Measurements from ENCODE around the gene NDUFAF3. TPM values are rescaled to one million over a fixed set of nuclear protein-coding genes. Genes with fewer than 3 reads are reported as not detected.

NDUFAF3 gene
- total RNA-seq, 1 experiment from 2014 or later, result 91.0 TPM

GRCh38 chr3:49013738-49014660 lies 7.9 kb upstream of the NDUFAF3 start:
- no peaks in the 10 kb centered on the region for H3K9me2 ChIP-seq (ENCODE audit: insufficient read depth)
- H2AFZ ChIP-seq (ENCODE audit: low read depth, low read length, poor library complexity, severe bottlenecking), result no peak overlapping the region
- peaks cover 53% of the 10 kb centered on the region for H3K79me2 ChIP-seq (ENCODE audit: insufficient read depth, low read length)
- H4K20me1 ChIP-seq (ENCODE audit: insufficient read depth), result no peaks in the 10 kb centered on the region
- H3K9ac ChIP-seq (ENCODE audit: low read length), result no peak overlapping the region
- ChIA-PET CTCF (interaction anchor here (0.9 to 2.2 kb wide), 2 partner anchors 16 to 26 kb away, joined by 3 to 15 read pairs; partner anchors contain the start of gene IMPDH2), RAD21 (ENCODE audit: low non-redundant PET in 1 of 2, low total read pairs in 2 of 2, uncharacterized antibody in 2 of 2, unreplicated experiment in 2 of 2) (interaction anchor here in 1 of 2 experiments (0.6 kb wide), 1 partner anchor 26 kb away, joined by 3 read pairs; no protein-coding TSS in a partner anchor), POLR2A (no interaction called here)
- no peak overlapping the region for H3K4me2 ChIP-seq (ENCODE audit: low read length)
- no TSS peak for BruUV-seq (replicated peaks)
- no peak for TF ChIP-seq JUND (IDR thresholded peaks at IDR 0.05)
- no peak for TF ChIP-seq EZH2 (IDR thresholded peaks at IDR 0.05)
- no peak for TF ChIP-seq SP1 (IDR thresholded peaks at IDR 0.05; ENCODE audit: low read depth)
- peak in 2 of 3 experiments; percentile 72 to 80; a peak in 4 of 6 replicates for TF ChIP-seq CTCF (IDR thresholded peaks at IDR 0.05 in 2 of 3, conservative IDR thresholded peaks at IDR 0.05 in 1 of 3; ENCODE audit: borderline replicate concordance in 1 of 3, insufficient read depth in 1 of 3, low read depth in 2 of 3, low read length in 2 of 3)
- TF ChIP-seq ZBTB33 (IDR thresholded peaks at IDR 0.05; ENCODE audit: extremely low read depth, insufficient replicate concordance, low read length), result no peak
- TF ChIP-seq ZFX (IDR thresholded peaks at IDR 0.05), result no peak
- no peak for TF ChIP-seq POLR2AphosphoS5 (IDR thresholded peaks at IDR 0.05; ENCODE audit: low read depth, low read length)
- H3K4me1 ChIP-seq (ENCODE audit: control insufficient read depth in 1 of 2, insufficient read depth in 2 of 2, low read length in 2 of 2), result peaks cover 5 to 27% of the 10 kb centered on the region in 2 experiments; a peak in 3 of 4 replicates
- H3K36me3 ChIP-seq (ENCODE audit: control insufficient read depth in 1 of 2, insufficient read depth in 2 of 2, low read length in 2 of 2), result peaks cover 19 to 39% of the 10 kb centered on the region in 2 experiments; a peak in 3 of 4 replicates
- intact Hi-C loops (cut with micrococcal nuclease), result no loop called here
- H3K27me3 ChIP-seq (ENCODE audit: insufficient read depth, low read length), result no peaks in the 10 kb centered on the region
- H3K9me3 ChIP-seq (ENCODE audit: control insufficient read depth in 1 of 2, insufficient read depth in 1 of 2, low read depth in 1 of 2, low read length in 2 of 2), result no peaks in the 10 kb centered on the region
- ATAC-seq (peak; percentile 52), DNase-seq (ENCODE audit: low read depth, low spot score) (no peak)
- no peak overlapping the region for H3K27ac ChIP-seq (ENCODE audit: low read depth, low read length)
- no peak overlapping the region for H3K4me3 ChIP-seq (replicated peaks in 1 of 2; ENCODE audit: low read depth in 1 of 2, low read length in 2 of 2)

All from HCT116 (cell line).